GM19328 (cell line): ENCODE results near the gene SCG5.

Experiments
- ATAC-seq: cut with Tn5 transposase; IDR thresholded peaks from one replicate; pipeline ENCODE4 v1.9.1; 2021; ENCODE audit warnings: mild to moderate bottlenecking, moderate library complexity; ENCODE audit not compliant: unreplicated experiment

Gene SCG5

DNA sequence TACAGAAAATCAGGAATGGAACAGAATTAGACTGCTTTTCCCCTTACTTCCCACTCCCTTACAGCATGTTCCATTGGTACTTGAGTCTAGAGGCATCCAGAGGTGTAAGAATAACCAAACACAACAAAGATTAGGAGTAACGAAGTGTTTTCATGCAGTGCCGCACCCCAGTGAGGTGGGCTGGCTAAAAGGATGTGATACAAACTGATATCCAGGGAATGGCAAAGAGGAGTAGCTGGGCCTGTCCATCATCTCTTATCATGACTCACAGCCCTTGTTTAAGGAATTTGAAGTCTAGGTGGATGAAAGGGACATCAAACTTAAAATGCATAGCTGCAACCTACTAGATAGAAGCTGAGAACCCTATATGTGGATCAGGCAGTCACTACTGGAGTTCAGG lies 16.4 kb downstream of the SCG5 start:
- ATAC-seq = no peak

DNA sequence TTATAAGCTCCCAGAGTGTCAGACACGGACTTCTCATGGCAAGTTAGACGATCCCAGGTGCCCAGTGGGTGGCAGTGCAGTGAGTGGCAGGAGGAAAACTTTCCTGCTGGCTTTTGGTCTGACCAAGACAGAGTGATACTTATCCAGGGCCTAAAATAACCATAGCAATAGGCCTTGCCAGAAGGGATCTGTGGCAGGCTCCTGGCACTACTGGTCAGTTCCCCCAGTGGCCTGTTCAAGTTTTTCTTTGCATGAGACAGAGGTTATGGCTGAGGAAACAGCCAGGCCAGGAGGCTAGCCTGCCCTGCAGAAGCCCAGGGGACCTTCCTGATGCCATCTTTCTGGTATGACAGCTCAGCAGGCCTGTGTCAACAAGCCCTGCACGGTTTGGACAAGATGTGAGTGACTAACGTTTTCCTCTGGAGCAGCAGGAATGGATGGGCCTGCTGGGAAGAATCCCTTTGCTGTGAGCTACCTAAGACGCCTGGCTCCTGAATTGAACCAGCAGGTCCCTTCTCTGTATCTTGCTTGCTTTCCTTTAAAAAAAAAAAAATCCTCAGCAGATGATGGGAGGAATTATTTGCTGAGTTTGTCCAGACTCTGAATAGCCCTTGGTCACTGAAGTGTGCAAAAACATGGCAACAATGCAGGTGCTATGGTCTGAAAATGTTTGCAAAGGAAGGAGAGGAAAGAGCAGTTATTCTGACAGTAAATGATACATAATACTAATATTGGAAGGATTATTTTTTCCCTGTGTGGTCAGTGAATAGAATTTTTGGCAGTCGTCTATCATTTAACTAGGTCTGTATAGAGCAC lies 18.0 kb downstream of the SCG5 start:
- ATAC-seq = no peak

DNA sequence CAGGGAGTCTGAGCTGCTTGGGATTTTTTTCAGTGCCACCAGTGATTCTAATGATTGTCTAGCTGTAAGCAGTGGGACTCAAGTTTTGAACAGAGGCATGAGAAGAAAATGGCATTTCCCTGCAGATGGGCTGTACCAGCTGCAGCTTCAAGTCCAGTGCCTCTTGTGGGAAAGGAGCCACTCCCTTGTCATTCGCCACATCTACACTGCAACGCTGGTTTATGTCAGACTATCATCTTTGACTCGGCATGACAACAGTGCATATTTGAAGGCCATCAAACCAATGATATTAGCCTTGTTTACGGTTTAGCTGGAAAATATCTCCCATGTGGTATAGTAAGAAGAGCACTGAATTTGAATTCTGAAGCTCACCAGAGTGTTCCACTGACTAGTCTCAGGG lies 22.2 kb downstream of the SCG5 start:
- no peak for ATAC-seq

- no peak for ATAC-seq
Measured at GRCh38 chr15:32664796-32665195, 23.3 kb downstream of the SCG5 start.

DNA sequence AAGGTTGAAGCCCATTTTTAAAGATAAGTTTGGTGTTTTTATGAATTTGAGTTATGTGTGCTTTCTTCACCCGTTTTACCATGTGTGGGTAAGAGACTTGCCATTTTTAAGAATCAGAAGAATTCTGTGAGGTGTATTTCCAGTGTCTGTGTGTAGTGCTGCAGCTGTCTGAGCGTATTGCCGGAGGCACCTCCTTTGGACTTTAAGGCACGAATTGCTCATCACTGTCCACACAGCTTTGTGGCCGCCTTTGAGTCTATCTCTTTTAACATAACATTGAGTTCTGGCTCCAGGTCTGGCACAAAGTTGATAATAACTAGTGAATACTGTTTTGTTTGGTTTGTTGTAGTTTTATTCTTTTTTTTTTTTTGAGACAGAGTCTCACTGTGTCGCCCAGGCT lies 25.8 kb downstream of the SCG5 start:
- no peak for ATAC-seq

- no peak for ATAC-seq
Measured at GRCh38 chr15:32668942-32669341, 27.4 kb downstream of the SCG5 start.

- no peak for ATAC-seq
Measured at GRCh38 chr15:32669896-32670611, 28.5 kb downstream of the SCG5 start.

DNA sequence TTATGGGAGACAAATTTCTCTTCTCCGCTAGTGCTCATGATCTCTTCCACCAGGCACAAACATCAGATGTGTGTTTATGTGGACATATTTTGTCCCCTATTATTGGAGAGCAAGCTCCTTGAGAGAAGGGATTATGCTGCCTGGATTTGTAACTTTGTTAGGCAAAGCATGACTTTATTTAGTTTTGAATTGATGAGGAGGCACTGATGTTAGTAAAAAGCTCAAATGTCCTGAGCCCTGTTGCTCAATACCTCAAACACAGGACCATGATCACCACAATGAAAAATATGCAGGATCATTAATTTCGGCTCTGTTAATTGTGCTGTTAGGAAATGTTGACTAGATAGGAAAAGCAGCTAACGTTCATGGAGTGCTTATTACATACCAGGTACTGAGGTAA lies 29.1 kb downstream of the SCG5 start:
- no peak for ATAC-seq

GRCh38 chr15:32671339-32672325 lies 30.1 kb downstream of the SCG5 start:
- no peak for ATAC-seq

DNA sequence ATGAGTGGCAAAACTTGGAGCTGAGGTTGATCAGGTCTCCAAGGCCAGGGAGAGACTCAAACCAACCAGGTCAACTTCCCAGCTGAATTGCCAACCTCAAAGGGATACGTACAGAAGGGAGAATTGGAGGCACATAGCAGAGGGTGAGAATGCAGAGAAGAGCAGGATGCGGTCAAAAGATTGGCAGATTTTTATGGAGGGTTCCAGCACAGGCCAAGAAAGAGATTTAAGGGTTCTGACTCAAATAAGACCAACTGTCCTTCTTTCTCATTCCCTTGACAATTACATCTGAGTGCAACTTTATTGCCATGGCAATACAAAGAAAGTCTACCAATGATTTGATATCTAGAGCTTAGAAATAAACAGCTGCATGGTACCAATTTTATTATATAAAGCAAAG lies 33.2 kb downstream of the SCG5 start:
- ATAC-seq = no peak

DNA sequence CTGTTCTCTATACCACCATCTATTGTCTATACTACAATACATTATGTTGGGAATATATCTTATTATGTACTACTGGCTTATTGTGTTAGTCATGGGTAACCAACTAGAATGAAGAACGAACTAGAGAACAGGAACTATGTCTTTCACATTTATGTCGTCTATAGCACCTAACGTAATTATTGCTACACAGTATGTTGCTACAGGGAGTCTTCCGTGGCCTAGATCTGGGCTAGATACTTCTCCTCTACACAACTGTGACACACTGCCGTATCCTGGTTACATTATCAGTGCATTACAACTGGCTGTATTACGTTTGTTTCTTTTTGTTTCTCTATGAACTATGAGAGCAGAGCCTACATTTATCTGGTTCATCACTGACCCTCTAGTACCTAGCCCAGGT lies 34.0 kb downstream of the SCG5 start:
- no peak for ATAC-seq

- no peak for ATAC-seq
Measured at GRCh38 chr15:32676169-32676568, 34.7 kb downstream of the SCG5 start.

DNA sequence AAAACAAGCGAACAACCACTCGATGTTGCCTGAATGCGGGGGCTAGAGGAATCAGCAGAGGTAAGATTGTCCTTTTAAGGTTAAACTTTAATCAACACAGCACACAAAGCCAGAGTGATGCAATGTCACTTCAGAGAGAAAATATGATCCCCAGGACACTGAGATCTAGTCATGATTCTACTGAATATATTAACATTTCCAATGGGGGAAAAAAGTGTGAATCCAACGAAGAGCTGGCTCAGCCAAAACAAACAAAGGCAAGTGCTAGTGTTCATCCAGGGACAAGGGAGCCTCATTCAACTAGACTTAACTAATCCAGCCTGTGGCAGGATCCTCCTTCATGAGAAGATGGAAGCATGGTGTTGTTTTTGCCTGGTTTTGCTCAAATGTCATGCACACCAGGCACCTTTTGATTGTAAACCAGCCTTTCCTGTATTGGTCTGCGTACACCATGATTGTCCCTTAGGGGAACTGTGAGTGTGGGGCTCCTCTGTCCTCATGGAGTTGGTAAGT lies 35.8 kb downstream of the SCG5 start:
- ATAC-seq = no peak

- ATAC-seq = no peak
Measured at GRCh38 chr15:32679298-32679690, 37.8 kb downstream of the SCG5 start.

- no peak for ATAC-seq
Measured at GRCh38 chr15:32682569-32682968, 41.1 kb downstream of the SCG5 start.

DNA sequence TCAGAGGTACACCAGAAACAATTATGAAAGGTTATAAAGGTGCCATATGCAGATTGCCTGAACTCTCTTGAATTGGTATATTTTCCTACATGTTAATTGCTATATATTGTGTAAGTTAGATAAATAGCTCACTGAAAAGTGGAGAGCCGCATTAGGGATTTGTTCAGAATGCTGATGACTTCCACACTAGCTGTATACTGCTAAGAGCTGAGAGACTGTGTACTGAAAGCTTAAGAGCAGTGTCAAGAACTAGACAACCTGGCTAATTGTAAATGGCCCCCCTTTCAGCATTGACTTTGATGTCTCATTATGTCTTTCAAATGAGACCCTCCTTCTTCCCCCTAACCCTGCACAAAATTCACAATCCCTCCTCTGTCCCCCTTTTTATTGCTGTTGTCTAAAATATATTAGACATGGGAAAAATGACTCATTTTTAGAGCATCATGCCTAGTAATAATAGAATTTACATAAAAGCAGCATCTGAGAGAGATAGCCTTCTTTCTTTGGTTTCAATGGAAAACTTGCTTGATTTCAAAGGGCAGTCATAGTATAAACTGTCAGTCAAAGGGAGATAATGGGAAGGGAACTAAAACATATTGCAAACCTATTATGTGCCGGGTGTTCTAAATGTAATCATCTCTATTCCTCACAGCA lies 41.6 kb downstream of the SCG5 start:
- ATAC-seq = no peak

DNA sequence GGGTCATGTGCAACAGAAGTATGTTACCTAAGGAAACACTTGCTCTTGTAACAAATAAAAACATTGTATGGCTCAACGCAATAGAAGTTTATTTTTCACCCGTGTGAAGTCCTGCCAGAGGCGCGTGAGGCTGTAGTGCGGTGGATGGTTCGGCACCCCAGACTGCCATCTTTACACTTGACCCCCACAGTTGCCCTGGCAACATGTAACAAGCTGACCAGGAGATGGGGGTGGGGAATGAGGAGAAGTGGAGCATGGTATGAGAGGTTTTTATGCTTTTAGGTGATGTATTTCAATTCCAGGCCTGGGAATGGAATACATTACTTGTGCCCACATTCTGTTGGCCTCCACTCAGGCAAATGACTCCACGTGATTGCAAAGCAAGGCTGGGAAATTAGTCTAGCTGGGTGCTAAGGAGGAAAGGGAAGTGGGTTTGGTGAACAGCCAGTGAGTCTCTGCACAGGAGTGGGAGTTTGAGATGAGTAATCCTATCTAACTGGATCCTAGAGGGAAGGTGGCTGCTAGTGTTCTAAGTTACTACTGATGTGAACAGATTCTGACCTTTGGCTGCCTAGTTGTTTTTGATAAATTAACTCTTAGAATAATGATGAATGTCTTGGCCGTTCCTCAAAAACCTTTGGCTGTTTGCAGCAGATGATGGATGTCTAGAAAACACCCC lies 42.5 kb downstream of the SCG5 start:
- ATAC-seq = no peak

GRCh38 chr15:32685576-32685975 lies 44.1 kb downstream of the SCG5 start:
- no peak for ATAC-seq

- no peak for ATAC-seq
Measured at GRCh38 chr15:32687556-32687955, 46.0 kb downstream of the SCG5 start.

GRCh38 chr15:32688151-32688639 lies 46.7 kb downstream of the SCG5 start:
- no peak for ATAC-seq
